ENCODE data around the gene ASS1.

- TF ChIP-seq CTCF (IDR thresholded peaks at IDR 0.05) (no peak), POLR2AphosphoS5 (IDR thresholded peaks at IDR 0.05) (no peak), POLR2A (IDR thresholded peaks at IDR 0.05) (no peak), EP300 (IDR thresholded peaks at IDR 0.05) (no peak)
Observed at GRCh38 chr9:130422546-130422945, 22.2 kb upstream of the ASS1 start.
